ENCODE measurements around the gene ZFAND5.

DNA sequence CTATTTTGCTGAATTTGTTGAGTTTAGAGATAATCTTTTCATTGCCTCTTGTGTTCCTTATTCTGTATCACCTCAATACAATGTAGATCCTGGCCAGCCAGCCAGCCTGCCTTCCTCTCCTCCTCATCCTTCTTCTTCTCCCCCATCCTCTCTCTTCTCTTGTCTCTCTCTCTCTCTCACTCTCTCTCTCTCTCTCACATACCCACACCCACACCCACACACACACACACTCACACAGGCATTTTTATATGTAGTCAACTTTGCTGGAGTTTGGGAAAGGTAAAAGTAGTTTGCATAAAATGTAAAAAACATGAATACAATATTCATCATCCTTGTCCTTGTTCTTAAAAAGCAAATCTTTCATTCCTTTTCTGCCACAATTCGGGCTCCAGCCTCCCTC, 60.5 kb downstream of the ZFAND5 start:
- TF ChIP-seq CTCF (IDR thresholded peaks at IDR 0.05; ENCODE audit: low read length), result no peak
- no peak for TF ChIP-seq EZH2phosphoT487 (IDR thresholded peaks at IDR 0.05; ENCODE audit: low read length)
- no peak for TF ChIP-seq EZH2 (optimal IDR thresholded peaks at IDR 0.05; ENCODE audit: low read depth, low read length)
